Brain microvascular endothelial cell (primary cell): ENCODE measurements around the gene GP1BB.

Source experiments
- DNase-seq: peaks from one replicate; pipeline ENCODE4 v3.0.0-alpha.2; 2020
- H3K27ac ChIP-seq: fragments of 250-450 bp; sonication (Bioruptor Pico); 2 replicates; pipeline ENCODE4 v1.5.1; 2020; ENCODE audit warnings: mild to moderate bottlenecking, moderate library complexity
- H3K27me3 ChIP-seq: fragments of 250-450 bp; sonication (Bioruptor Pico); replicated peaks from 2 replicates; pipeline ENCODE4 v1.5.1; 2020; ENCODE audit warnings: mild to moderate bottlenecking
- H3K36me3 ChIP-seq: fragments of 250-450 bp; sonication (Bioruptor Pico); replicated peaks from 2 replicates; pipeline ENCODE4 v1.5.1; 2020; ENCODE audit warnings: mild to moderate bottlenecking
- H3K4me3 ChIP-seq: 2 replicates; pipeline ENCODE4 v1.5.1; 2011; ENCODE audit warnings: low read depth, mild to moderate bottlenecking, control low read depth, low read length, moderate library complexity
- CTCF ChIP-seq: IDR thresholded peaks from 2 replicates; pipeline ENCODE4 v1.5.1; 2011; ENCODE audit warnings: low read depth, mild to moderate bottlenecking, moderate library complexity, low read length, control low read depth, inconsistent platforms; ENCODE audit errors: missing control alignments
- in situ Hi-C: cut with HindIII; loops from 2 replicates; pipeline ENCODE4 v1.10.0; 2017; ENCODE audit warnings: low sequenced_read_pairs, low pct_ligation_motif_present

The GP1BB gene

GRCh38 chr22:19678949-19679521 lies 44.3 kb upstream of the GP1BB start:
- no peak overlapping the region for H3K27ac ChIP-seq
- DNase-seq, result no peak
- in situ Hi-C loops, result no loop called here
- no peak for TF ChIP-seq CTCF
- H3K27me3 ChIP-seq, result no peaks in the 10 kb centered on the region
- no peak overlapping the region for H3K4me3 ChIP-seq
- H3K36me3 ChIP-seq, result no peaks in the 10 kb centered on the region

- DNase-seq, result no peak
- Histone ChIP-seq H3K36me3 (no peaks in the 10 kb centered on the region), H3K27ac (no peak overlapping the region), H3K4me3 (no peak overlapping the region), H3K27me3 (no peaks in the 10 kb centered on the region)
- peak; percentile 88 for TF ChIP-seq CTCF
- in situ Hi-C loops, result no loop called here
Measured at GRCh38 chr22:19679522-19680101, 43.7 kb upstream of the GP1BB start.

GRCh38 chr22:19680287-19680881 lies 43.0 kb upstream of the GP1BB start:
- H3K36me3 ChIP-seq, result no peaks in the 10 kb centered on the region
- no peak overlapping the region for H3K4me3 ChIP-seq
- no peak for DNase-seq
- H3K27ac ChIP-seq, result no peak overlapping the region
- TF ChIP-seq CTCF, result no peak
- in situ Hi-C loops, result no loop called here
- H3K27me3 ChIP-seq, result no peaks in the 10 kb centered on the region

GRCh38 chr22:19680911-19681862 lies 42.2 kb upstream of the GP1BB start:
- TF ChIP-seq CTCF, result no peak
- in situ Hi-C loops, result no loop called here
- no peak overlapping the region for H3K4me3 ChIP-seq
- H3K36me3 ChIP-seq, result no peaks in the 10 kb centered on the region
- no peak overlapping the region for H3K27ac ChIP-seq
- H3K27me3 ChIP-seq, result no peaks in the 10 kb centered on the region
- DNase-seq, result no peak

- Histone ChIP-seq H3K27ac (no peak overlapping the region), H3K36me3 (no peaks in the 10 kb centered on the region), H3K27me3 (no peaks in the 10 kb centered on the region), H3K4me3 (no peak overlapping the region)
- no peak for DNase-seq
- in situ Hi-C loops, result no loop called here
- no peak for TF ChIP-seq CTCF
Measured at GRCh38 chr22:19681863-19682245, 41.5 kb upstream of the GP1BB start.
